CD4-positive, CD25-positive, alpha-beta regulatory T cell (primary cell): ENCODE data around the gene CPED1. TPM values are rescaled to one million over a fixed set of nuclear protein-coding genes. Genes with fewer than 3 reads are reported as not detected.
"Not testable (repeated sequence)": the region's sequence is repeated elsewhere in the genome, so short reads cannot be mapped to it uniquely, and the experiment has no call there.

Experiments
- ATAC-seq, 2 donors: fragments of 150-1000 bp; cut with Tn5 transposase; one replicate each; pipeline ENCODE4 v1.10.0; 2021; ENCODE audit warnings: low read depth in 2 of 2, moderate number of reproducible peaks in 2 of 2, moderate library complexity in 1 of 2
- DNase-seq, 3 donors: peaks; one replicate each; pipeline versions ENCODE4 v3.0.0 to v3.0.0-alpha.2; 2012 to 2022; ENCODE audit warnings: mixed read lengths in 1 of 3
- H3K27ac ChIP-seq: one replicate; pipeline ENCODE4 v1.7.0; 2013; ENCODE audit warnings: mild to moderate bottlenecking, low read length; ENCODE audit not compliant: insufficient read depth, poor library complexity, severe bottlenecking
- H3K27me3 ChIP-seq: one replicate; pipeline ENCODE4 v1.7.0; 2013; ENCODE audit warnings: low read length; ENCODE audit not compliant: control insufficient read depth, insufficient read depth
- H3K36me3 ChIP-seq: one replicate; pipeline ENCODE4 v1.7.0; 2013; ENCODE audit warnings: mild to moderate bottlenecking, low read length, moderate library complexity; ENCODE audit not compliant: control insufficient read depth, insufficient read depth
- H3K4me1 ChIP-seq: 2 replicates; pipeline ENCODE4 v1.7.0; 2013; ENCODE audit warnings: mild to moderate bottlenecking, low read length; ENCODE audit not compliant: insufficient read depth, control insufficient read depth, poor library complexity, severe bottlenecking
- H3K4me3 ChIP-seq: one replicate; pipeline ENCODE4 v1.7.0; 2013; ENCODE audit warnings: low read depth, mild to moderate bottlenecking, low read length, moderate library complexity
- H3K9me3 ChIP-seq, 2 experiments: 1 replicate in 1 of 2; 2 replicates in 1 of 2; pipeline ENCODE4 v1.7.0; 2013; ENCODE audit warnings: low read length in 2 of 2, mild to moderate bottlenecking in 1 of 2, moderate library complexity in 1 of 2; ENCODE audit not compliant: control insufficient read depth in 2 of 2
- H3K27ac Mint-ChIP-seq, 3 donors: one replicate each; pipeline ENCODE4 v1.8.0; 2020 to 2022; ENCODE audit warnings: mild to moderate bottlenecking in 3 of 3, mixed read lengths in 3 of 3, moderate library complexity in 2 of 3
- H3K27me3 Mint-ChIP-seq: one replicate; pipeline ENCODE4 v1.8.0; 2022; ENCODE audit warnings: mild to moderate bottlenecking, mixed read lengths
- H3K36me3 Mint-ChIP-seq: one replicate; pipeline ENCODE4 v1.8.0; 2020; ENCODE audit warnings: mixed read lengths
- H3K4me1 Mint-ChIP-seq, 4 donors: one replicate each; pipeline ENCODE4 v1.8.0; 2020 to 2022; ENCODE audit warnings: mixed read lengths in 4 of 4, mild to moderate bottlenecking in 1 of 4
- H3K4me3 Mint-ChIP-seq, 4 donors: one replicate each; pipeline ENCODE4 v1.8.0; 2020 to 2022; ENCODE audit warnings: mild to moderate bottlenecking in 4 of 4, mixed read lengths in 4 of 4, moderate library complexity in 3 of 4
- H3K9me3 Mint-ChIP-seq, 7 donors: one replicate each; pipeline ENCODE4 v1.8.0; 2020 to 2022; ENCODE audit warnings: mixed read lengths in 7 of 7, mild to moderate bottlenecking in 3 of 7, moderate library complexity in 2 of 7
- polyA plus RNA-seq, 4 donors: library from polyadenylated mRNA; unstranded; fragments of 300-500 nt; fragmentation: Illumina TruSeq; gene quantifications; one replicate each; pipeline ENCODE4 v1.2.3, GENCODE V29; 2021
- total RNA-seq: library from RNA; stranded (reverse); gene quantifications from one replicate; pipeline ENCODE4 v1.2.3, GENCODE V29; 2022

CPED1 gene
- total and polyA plus RNA-seq, 5 donors from 2014 or later = 0.17 to 0.24 TPM; not detected in 3

GRCh38 chr7:121005058-121005457, 16.5 kb downstream of the CPED1 start:
- H3K4me1 ChIP-seq, H3K4me1 Mint-ChIP-seq, H3K9me3 ChIP-seq, H3K36me3 ChIP-seq, ATAC-seq, H3K27ac ChIP-seq, H3K27ac Mint-ChIP-seq, H3K4me3 Mint-ChIP-seq, H3K9me3 Mint-ChIP-seq, H3K4me3 ChIP-seq, DNase-seq, H3K36me3 Mint-ChIP-seq, H3K27me3 ChIP-seq: not testable (repeated sequence)
- peaks cover 18% of the 10 kb centered on the region for H3K27me3 Mint-ChIP-seq

- no peak for DNase-seq
- no peak for ATAC-seq
- Histone ChIP-seq H3K36me3 (no peaks in the 10 kb centered on the region), H3K4me3 (no peak overlapping the region), H3K4me1 (no peaks in the 10 kb centered on the region), H3K27me3 (peaks cover 1% of the 10 kb centered on the region), H3K9me3 (no peaks in the 10 kb centered on the region), H3K27ac (no peak overlapping the region)
- Mint-ChIP-seq H3K9me3 (peaks cover 0 to 3% (median 0%) of the 10 kb centered on the region in 7 donors), H3K4me3 (no peak overlapping the region), H3K27me3 (peaks cover 16% of the 10 kb centered on the region), H3K36me3 (no peaks in the 10 kb centered on the region), H3K4me1 (no peaks in the 10 kb centered on the region), H3K27ac (peak overlapping the region in 1 of 3 donors; percentile 61)
These were observed 17.6 kb downstream of the CPED1 start for GRCh38 chr7:121005996-121006584.

- no peak for ATAC-seq
- Mint-ChIP-seq H3K36me3 (no peaks in the 10 kb centered on the region), H3K27ac (no peak overlapping the region), H3K9me3 (peaks cover 0 to 3% (median 0%) of the 10 kb centered on the region in 7 donors), H3K4me1 (no peaks in the 10 kb centered on the region), H3K4me3 (no peak overlapping the region), H3K27me3 (peaks cover 16% of the 10 kb centered on the region)
- no peak for DNase-seq
- Histone ChIP-seq H3K4me3 (no peak overlapping the region), H3K27me3 (peaks cover 1% of the 10 kb centered on the region), H3K9me3 (no peaks in the 10 kb centered on the region), H3K36me3 (no peaks in the 10 kb centered on the region), H3K4me1 (no peaks in the 10 kb centered on the region), H3K27ac (no peak overlapping the region)
These were observed 18.3 kb downstream of the CPED1 start for GRCh38 chr7:121006711-121007315.

GRCh38 chr7:121008816-121009215, 20.3 kb downstream of the CPED1 start:
- Mint-ChIP-seq H3K27ac (no peak overlapping the region), H3K36me3 (no peaks in the 10 kb centered on the region), H3K27me3 (peaks cover 11% of the 10 kb centered on the region), H3K9me3 (peaks cover 0 to 3% (median 0%) of the 10 kb centered on the region in 7 donors), H3K4me1 (no peaks in the 10 kb centered on the region), H3K4me3 (no peak overlapping the region)
- H3K27ac ChIP-seq = no peak overlapping the region
- H3K36me3 ChIP-seq = no peaks in the 10 kb centered on the region
- ATAC-seq (no peak), DNase-seq (no peak)
- no peak overlapping the region for H3K4me3 ChIP-seq
- no peaks in the 10 kb centered on the region for H3K4me1 ChIP-seq
- H3K27me3 ChIP-seq = peaks cover 4% of the 10 kb centered on the region
- H3K9me3 ChIP-seq = no peaks in the 10 kb centered on the region

GRCh38 chr7:121011401-121011800, 22.9 kb downstream of the CPED1 start:
- Histone ChIP-seq H3K4me1 (no peaks in the 10 kb centered on the region), H3K4me3 (no peak overlapping the region), H3K27ac (no peak overlapping the region), H3K9me3 (no peaks in the 10 kb centered on the region), H3K36me3 (no peaks in the 10 kb centered on the region), H3K27me3 (peaks cover 4% of the 10 kb centered on the region)
- Mint-ChIP-seq H3K36me3 (no peaks in the 10 kb centered on the region), H3K27me3 (peaks cover 25% of the 10 kb centered on the region), H3K4me3 (no peak overlapping the region), H3K4me1 (no peaks in the 10 kb centered on the region), H3K9me3 (peaks cover 0 to 3% (median 0%) of the 10 kb centered on the region in 7 donors), H3K27ac (no peak overlapping the region)
- DNase-seq (no peak), ATAC-seq (no peak)

- no peaks in the 10 kb centered on the region for H3K36me3 ChIP-seq
- H3K27me3 Mint-ChIP-seq = peaks cover 27% of the 10 kb centered on the region
- H3K4me3 ChIP-seq = no peak overlapping the region
- DNase-seq = no peak
- no peak overlapping the region for H3K4me3 Mint-ChIP-seq
- H3K4me1 ChIP-seq = no peaks in the 10 kb centered on the region
- H3K9me3 ChIP-seq = no peaks in the 10 kb centered on the region
- no peak overlapping the region for H3K27ac Mint-ChIP-seq
- peaks cover 4% of the 10 kb centered on the region for H3K27me3 ChIP-seq
- no peak for ATAC-seq
- H3K9me3 Mint-ChIP-seq = no peaks in the 10 kb centered on the region
- no peak overlapping the region for H3K27ac ChIP-seq
- H3K4me1 Mint-ChIP-seq = no peaks in the 10 kb centered on the region
- no peaks in the 10 kb centered on the region for H3K36me3 Mint-ChIP-seq
These were observed 23.8 kb downstream of the CPED1 start for GRCh38 chr7:121012170-121012874.

GRCh38 chr7:121012919-121013318, 24.4 kb downstream of the CPED1 start:
- DNase-seq (no peak), ATAC-seq (no peak)
- no peak overlapping the region for H3K27ac Mint-ChIP-seq
- Histone ChIP-seq H3K27ac (no peak overlapping the region), H3K4me1 (no peaks in the 10 kb centered on the region), H3K27me3 (peaks cover 4% of the 10 kb centered on the region), H3K4me3 (no peak overlapping the region), H3K9me3 (no peaks in the 10 kb centered on the region), H3K36me3 (no peaks in the 10 kb centered on the region)
- H3K36me3 Mint-ChIP-seq = no peaks in the 10 kb centered on the region
- no peaks in the 10 kb centered on the region for H3K4me1 Mint-ChIP-seq
- H3K9me3 Mint-ChIP-seq = no peaks in the 10 kb centered on the region
- H3K27me3 Mint-ChIP-seq = peaks cover 22% of the 10 kb centered on the region
- no peak overlapping the region for H3K4me3 Mint-ChIP-seq
